NT2/D1 (cell line): ENCODE data around the gene MBNL1.

Experiments used
- SUZ12 ChIP-seq: IDR thresholded peaks from 2 replicates; pipeline ENCODE4 v1.6.1; 2011; ENCODE audit not compliant: insufficient read length, insufficient read depth; ENCODE audit errors: extremely low read depth
- YY1 ChIP-seq: IDR thresholded peaks from 2 replicates; pipeline ENCODE4 v1.6.1; 2011; ENCODE audit not compliant: insufficient read length, insufficient read depth
- ZNF274 ChIP-seq: IDR thresholded peaks from 2 replicates; pipeline ENCODE4 v1.6.1; 2011; ENCODE audit warnings: mild to moderate bottlenecking, low read depth, low read length

GRCh38 chr3:152299249-152299976 lies 30.7 kb downstream of the MBNL1 start:
- TF ChIP-seq YY1 (no peak), ZNF274 (no peak), SUZ12 (no peak)
